Activated CD4-positive, alpha-beta T cell treated with anti-CD3 and anti-CD28 coated beads, Interleukin-2, amount 50 U/mL, for 48 hours (primary cell): ENCODE data around the gene SALL4.
"Not testable (repeated sequence)": the region's sequence is repeated elsewhere in the genome, so short reads cannot be mapped to it uniquely, and the experiment has no call there.

Source experiments
- DNase-seq, 2 experiments: peaks; one replicate each; pipeline ENCODE4 v3.0.0-alpha.2; 2020

The SALL4 gene

DNA sequence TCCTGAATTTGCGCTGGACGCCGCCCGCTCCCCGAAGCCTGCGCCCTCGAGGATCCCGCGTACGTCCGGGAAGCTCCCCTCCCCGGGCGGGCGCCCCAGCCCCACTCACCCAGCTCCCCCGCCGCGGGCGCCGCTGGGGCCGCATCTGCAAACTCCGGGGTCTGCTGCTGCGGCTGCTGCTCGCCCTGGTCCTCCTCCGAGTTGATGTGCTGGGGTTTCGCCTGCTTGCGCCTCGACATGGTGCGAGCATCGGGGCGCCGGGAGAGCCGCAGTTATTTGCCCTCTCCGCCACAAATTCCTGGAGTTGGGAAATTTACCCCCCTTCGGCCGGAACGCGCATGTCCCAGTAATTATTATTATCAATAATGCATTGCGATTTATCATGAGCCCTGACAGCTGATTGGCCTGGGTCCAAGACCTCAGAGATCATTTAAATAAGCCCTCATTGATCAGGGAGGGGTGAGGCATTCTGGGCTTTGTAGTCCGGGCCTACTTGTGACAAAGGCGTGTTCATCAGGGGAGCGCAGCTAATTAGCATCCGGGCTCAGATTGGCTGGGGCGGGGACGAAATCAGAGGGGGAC is at the start of gene SALL4:
Gene SALL4, minus strand, starts transcription at position 352 of the 582 bp plus-strand sequence. Its CDS starts 113 bp downstream, at position 239.
- DNase-seq: no peak

DNA sequence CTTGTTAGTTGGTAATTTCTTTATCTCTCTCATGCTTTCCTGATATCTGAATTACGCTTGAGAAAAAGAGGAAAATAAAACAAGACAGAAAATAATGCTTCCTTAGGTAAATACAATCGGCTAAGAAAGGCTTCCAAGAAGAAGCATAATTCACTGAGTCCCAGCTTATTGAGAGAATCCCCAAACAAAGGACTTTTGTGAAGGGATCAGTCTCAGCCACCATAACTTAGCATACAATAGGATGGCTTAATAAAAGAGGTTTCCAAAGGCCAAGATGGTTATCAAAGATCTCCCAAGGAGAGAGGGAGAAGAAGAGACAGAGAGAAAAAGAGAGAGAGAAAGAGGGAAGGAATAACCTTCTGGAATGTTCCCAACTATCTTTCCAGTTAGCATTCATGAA is 46.0 kb upstream of the SALL4 start:
- DNase-seq: no peak

DNA sequence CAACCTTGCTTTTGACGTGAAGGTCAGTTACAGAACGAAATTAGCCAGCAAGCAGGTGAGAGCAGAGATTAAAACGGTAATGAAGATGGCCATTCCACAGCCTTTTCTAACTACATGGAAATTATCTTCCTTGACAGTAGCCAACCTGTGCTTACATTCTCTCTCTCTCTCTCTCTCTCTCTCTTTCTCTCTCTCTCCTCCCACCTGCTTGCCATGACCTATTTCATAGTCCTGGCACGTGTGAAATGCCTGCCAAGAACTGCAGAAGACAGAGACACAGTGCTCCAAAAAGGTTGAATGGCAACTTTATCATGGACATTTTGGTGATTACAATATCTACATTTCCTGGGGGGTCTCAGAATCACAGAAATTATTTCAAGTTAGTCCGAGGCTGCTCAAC is 38.5 kb upstream of the SALL4 start:
- DNase-seq: no peak

- no peak for DNase-seq
These were observed 35.6 kb upstream of the SALL4 start for GRCh38 chr20:51837876-51838420.

DNA sequence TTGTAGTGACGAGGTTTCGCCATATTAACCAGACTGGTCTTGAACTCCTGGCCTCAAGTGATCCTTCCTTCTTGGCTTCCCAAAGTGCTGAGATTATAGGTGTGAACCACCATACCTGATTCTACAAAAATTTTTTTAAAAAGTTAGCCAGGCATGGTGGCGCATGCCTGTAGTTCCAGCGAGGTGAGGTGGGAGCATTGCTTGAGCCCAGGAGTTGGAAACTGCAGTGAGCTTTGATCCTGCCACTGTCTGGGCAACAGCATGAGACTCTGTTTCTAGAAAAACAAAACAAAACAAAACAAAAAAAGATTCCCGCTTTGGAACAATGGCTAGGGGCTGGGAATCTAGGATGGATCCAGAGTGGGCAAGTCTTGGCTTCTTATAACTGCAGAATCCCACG is 35.1 kb upstream of the SALL4 start:
- DNase-seq: no peak

DNA sequence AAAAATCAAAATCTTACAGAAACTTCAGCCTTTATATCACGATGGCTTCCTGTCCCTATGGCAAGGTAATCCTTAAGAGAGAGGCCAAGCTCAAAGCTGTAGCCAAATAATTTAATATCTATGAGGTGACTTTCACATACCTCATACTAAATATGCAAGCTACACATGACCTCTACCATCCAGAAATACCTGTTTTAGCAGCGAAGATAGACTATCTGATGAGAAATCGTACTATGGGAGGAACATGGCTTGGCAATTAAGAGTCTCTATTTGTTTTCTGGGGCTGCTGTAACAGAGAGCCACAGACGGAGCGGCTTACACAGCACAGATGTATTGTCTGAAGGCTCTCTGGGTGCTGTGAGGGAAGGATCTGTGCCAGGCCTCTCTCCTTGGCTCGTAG is 31.0 kb upstream of the SALL4 start:
- no peak for DNase-seq

DNA sequence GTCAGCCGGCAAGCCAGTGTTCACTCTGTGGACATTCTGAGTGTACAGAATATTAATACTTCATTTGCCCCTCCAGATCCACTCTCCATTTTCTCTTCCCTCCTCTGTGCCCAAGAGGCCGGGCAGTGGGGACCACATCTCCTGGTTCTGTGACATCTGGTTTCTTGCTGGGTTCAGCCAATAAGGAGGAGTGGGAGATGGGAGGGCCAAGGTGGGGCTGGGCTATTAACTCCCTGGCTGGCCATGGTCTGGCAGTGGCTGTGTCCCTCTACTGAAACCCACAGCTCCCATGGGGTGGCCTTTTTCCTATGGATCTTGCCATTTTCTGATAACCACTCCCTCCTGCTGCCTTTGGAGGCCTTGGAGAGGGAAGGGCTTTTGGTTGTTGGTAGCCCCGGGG is 30.0 kb upstream of the SALL4 start:
- no peak for DNase-seq

DNA sequence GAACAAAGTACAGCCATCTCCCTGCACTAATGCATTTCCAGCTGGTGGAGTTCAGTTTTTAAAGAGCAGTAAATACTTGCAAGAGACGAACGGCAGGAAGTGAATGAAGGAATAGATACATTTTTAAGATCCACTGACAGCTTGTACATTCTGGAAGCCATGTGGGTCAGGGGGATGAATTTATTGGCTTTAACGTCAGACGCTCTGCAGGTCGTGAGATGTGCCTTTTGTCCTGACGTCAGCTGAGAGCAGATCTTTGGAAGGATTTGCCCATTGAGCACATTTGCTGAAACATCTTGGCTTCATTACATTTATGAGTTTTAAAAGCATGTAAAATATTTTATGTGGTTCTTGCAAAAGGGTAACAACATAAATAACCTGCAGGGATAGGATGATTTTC is 29.5 kb upstream of the SALL4 start:
- DNase-seq: no peak

- no peak for DNase-seq
These were observed 28.2 kb upstream of the SALL4 start for GRCh38 chr20:51830538-51830937.

DNA sequence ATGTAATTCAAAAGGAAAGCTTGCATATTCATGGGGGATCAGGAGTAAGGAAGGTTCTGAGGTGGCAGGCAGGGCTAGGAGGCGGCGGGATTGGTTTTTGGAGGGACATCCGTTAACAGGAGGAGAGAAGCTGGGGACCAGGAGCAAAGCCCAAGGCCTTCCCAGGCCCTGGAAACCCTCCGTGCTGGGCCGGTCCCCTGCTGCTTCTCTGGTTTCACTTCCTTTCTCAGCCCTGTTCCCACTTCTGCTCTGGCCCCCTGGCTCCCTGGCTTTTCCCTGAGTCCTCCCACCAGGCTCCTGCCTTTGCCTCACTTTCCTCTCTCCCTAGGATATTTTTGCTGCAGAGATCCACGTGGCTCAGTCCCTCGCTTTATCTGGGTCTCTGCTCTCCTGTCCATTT is 26.4 kb upstream of the SALL4 start:
- DNase-seq: no peak

DNA sequence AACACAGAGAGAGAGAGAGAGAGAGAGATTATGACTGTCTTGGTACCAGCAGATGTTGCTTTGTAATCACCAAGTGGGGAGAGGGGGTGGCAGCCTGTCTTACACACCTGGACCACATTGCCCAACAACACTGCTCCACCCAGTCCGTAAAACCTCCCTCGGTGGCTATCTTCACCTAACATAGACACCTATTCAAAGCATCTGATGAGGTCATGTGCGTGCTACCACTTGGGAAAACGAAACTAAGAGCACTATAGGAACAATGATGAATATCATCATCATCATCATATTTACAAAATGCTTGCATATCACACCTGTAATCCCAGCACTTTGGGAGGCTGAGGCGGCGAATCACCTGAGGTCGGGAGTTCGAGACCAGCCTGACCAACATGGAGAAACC is 24.1 kb upstream of the SALL4 start:
- DNase-seq: no peak

- no peak for DNase-seq
These were observed 16.2 kb upstream of the SALL4 start for GRCh38 chr20:51818479-51819008.

GRCh38 chr20:51816856-51817255 is 14.5 kb upstream of the SALL4 start:
- DNase-seq: not testable (repeated sequence)

GRCh38 chr20:51815383-51816076 is 13.2 kb upstream of the SALL4 start:
- no peak for DNase-seq

- DNase-seq: no peak
These were observed 10.5 kb upstream of the SALL4 start for GRCh38 chr20:51812861-51813260.

DNA sequence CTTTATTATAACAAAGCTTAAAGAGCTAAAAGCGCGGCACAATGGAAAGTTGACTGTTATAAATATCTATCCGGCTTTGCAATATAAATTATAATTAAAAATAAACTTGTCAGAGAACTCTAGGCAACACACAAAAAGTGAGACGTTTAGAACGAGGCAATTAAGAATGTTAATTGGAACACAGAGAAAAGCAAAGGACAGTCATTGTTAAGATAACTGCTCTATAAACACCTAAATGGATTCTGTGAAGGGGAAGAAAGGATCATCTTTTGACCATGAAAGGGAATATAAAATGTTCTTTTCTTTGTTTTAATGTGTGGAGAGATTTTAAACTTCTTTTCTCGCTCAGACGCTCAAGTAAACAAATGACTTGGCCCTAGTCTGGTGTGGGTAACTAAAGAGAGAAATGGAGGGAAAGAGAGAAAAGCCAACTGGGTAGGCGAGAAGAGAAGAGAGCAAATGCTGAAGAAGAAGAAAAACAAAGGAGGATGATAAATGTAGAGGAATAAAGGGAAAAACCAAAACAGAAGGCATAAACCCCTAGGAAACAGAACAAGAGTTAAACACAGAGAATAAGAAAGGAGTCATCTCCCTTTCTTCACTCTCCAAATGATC is 9.3 kb upstream of the SALL4 start:
- no peak for DNase-seq

GRCh38 chr20:51811042-51811355 is 8.7 kb upstream of the SALL4 start:
- no peak for DNase-seq

DNA sequence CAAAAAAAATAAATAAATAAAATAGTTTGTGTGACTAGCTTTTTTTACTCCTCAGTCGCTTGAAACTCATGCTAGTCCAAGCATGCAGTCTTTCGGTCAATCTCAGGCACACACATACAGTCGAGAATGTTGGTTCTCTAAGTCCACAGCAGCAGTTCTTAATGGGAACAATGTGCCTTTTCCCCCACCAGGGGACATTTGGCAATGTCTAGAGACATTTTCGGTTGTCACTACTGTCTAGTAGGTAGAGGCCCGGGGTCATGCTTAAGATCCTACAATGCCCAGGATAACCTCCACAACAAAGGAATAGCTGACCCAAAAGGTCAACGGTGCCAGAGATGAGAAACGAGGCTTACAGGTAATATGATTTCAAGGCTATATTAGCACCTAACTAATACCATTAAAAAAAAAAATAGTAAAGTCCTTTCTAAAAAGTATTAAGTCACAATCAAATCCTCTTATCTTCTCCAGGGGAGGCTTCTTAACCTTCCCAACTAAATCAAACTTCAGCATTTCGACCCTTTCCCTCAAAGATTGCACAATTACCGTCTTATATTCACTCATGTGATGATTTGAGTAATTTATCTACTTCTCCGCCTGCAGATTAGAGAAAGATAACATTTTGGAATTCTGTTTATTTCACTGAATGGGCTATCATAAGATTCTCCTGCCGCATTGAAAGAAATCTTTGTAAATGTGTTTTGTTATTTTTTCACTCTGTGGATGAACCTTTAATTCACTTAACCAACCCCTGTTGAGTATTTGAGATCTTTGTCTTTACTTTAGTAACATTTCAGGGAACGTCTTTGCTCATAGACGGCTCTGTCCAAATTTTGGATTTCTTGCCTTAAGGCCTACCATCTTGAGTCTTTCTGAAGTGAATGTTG is 8.1 kb upstream of the SALL4 start:
- DNase-seq: no peak

DNA sequence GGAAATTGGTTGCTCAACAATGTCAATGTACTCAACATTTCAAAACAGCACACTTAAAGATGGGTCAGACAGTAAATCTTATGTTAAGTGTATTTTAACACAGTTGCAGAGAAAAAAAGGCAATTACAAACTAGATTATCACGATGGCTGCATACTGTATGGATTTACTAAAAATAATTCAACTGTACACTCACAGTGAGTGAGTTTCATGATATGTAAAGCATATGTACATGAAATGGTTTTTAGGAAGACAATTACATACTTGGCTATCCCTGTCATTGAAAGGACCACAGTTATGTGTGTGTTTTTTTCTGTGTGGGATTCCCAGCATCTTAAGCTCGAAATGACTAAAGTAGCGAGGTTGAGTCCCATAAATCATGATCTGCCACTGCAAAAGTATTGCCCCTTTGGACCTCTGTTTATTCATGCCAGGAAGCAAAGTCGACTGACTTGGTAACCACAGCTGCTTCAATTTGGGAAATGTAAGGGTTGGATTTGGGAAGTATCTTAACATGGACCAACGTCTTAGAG is 5.5 kb upstream of the SALL4 start:
- no peak for DNase-seq

DNA sequence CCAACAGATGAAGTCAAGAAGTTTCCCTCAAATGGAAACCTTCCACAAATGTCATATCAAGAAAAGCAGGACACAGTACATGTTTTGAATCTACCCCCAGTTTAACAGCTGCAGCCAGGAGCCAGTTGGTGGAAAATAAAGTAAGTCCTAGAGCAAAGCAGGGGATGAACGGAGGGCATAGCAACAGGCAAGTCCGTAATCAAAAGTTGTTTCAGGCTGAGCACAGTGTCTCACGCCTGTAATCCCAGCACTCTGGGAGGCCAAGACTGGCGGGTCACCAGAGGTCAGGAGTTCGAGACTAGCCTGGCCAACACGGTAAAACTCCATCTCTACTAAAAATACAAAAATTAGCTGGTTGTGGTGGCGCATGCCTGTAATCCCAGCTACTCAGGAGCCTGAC is 2.4 kb upstream of the SALL4 start:
- DNase-seq: no peak

GRCh38 chr20:51803148-51803854 is 980 bp upstream of the SALL4 start:
- DNase-seq: no peak

- no peak for DNase-seq
These were observed 548 bp downstream of the SALL4 start for GRCh38 chr20:51801823-51802123.
